ENCODE measurements around the gene ZFYVE21.

DNA sequence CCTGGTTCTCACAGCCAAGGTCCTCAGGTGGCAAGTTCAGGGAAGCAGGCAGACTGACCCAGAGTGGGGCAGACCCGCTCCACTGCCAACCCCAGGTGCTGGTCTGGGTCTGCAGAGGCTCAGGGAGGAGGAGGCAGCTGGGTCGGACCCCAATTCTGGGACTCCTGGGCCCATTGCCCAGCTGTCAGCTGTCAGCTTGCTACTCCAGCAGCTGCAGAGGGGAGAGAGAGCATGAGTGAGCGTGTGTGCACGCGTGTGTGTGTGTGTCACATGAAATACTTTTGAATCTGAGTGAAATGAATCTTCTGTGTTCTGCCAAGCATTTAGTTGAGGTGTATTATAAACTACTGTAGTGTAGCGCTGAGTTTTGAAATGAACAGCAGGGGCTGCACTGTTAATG lies 31.1 kb upstream of the ZFYVE21 start:
- TF ChIP-seq EP300 (IDR thresholded peaks at IDR 0.05) = no peak
- no peak for TF ChIP-seq CTCF (IDR thresholded peaks at IDR 0.05)
- no peak for TF ChIP-seq POLR2A (IDR thresholded peaks at IDR 0.05)
